AG10803 (cell line): Measurements from ENCODE around the gene ERVK3-1.

Source experiments
- DNase-seq: peaks from one replicate; pipeline ENCODE4 v3.0.0; 2010; ENCODE audit warnings: low read depth
- H3K4me3 ChIP-seq: 2 replicates; pipeline ENCODE4 v1.5.1; 2011; ENCODE audit warnings: mild to moderate bottlenecking, low read length, control low read depth
- CTCF ChIP-seq: conservative IDR thresholded peaks from 2 replicates; pipeline ENCODE4 v1.5.1; 2011; ENCODE audit warnings: mild to moderate bottlenecking, low read length, control low read depth, inconsistent platforms

Gene ERVK3-1

GRCh38 chr19:58318297-58318696 lies 13.1 kb downstream of the ERVK3-1 start:
- TF ChIP-seq CTCF, result no peak
- DNase-seq, result no peak
- no peak overlapping the region for H3K4me3 ChIP-seq

DNA sequence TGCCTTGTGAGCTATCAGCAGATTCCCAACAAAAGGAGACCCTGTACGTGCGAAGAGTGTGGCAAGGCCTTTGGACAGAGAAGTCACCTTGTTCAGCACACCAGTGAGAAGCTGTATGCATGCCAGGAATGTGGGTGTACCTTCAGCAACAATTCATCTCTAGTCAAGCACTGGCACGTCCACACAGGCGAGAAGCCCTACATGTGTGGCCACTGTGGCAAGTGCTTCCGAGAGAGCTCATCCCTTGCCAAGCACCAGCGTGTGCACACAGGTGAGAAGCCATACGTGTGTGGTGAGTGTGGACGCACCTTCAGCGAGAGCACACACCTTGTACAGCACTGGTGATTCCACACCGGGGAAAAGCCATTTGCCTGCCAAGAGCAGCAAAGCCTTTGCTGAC lies 14.1 kb downstream of the ERVK3-1 start:
- no peak for DNase-seq
- H3K4me3 ChIP-seq, result no peak overlapping the region
- TF ChIP-seq CTCF, result no peak

DNA sequence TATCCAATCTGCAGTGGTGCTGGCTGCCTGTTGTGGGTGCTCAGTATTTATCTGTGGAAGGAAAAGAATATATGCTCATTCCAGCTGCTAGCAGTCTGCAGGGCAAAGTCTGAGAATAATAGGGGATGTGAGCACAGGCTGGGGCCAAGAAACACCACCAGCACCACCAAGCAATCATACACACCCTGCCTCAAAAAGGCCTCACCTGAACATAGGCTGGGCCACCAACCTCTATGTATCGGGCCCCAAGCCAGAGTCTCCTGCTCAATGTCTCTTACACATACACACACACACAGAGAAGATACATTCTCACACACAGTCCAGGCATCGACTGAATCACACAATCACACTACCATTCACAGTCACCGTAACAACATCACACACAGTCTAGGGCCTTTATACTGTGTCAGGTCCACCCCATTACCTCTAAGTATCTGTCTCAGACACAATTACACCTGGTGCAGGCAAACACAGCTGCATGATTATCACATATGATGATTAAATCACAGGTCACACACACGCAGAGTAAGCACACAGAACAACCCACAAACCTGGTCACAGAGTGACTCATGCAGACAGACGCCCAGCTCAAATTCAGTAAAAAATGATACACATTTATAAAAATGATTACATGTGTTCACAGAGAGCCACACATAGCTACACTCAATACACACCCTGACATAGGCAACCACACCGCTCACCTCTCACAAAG lies 20.3 kb downstream of the ERVK3-1 start:
- peak overlapping the region; percentile 96 for H3K4me3 ChIP-seq
- no peak for TF ChIP-seq CTCF
- no peak for DNase-seq

DNA sequence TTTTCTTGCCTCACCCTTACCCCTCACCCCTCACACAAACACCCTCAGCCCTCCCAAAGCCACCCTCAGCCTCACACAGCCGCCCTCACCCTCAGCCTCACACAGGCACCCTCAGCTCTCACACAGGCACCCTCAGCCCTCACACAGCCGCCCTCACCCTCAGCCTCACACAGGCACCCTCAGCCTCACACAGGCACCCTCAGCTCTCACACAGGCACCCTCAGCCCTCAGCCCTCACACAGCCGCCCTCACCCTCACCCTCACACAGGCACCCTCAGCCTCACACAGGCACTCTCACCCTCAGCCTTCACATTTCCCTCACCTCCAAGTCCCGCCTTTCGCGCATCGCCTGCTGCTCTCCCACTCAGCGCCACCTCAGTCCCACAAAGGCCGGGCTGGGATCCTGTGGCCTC lies 21.3 kb downstream of the ERVK3-1 start:
- no peak for DNase-seq
- no peak for TF ChIP-seq CTCF
- H3K4me3 ChIP-seq, result peak overlapping the region; percentile 96

GRCh38 chr19:58326914-58327726 lies 21.9 kb downstream of the ERVK3-1 start, which contains the start of gene ZSCAN22:
Gene ZSCAN22, plus strand, starts transcription at chr19:58326994. Its CDS starts 7,809 bp downstream, at chr19:58334803.
- no peak for TF ChIP-seq CTCF
- peak within 1 kb of the TSS; percentile 96 for H3K4me3 ChIP-seq
- DNase-seq, result peak; percentile 93

DNA sequence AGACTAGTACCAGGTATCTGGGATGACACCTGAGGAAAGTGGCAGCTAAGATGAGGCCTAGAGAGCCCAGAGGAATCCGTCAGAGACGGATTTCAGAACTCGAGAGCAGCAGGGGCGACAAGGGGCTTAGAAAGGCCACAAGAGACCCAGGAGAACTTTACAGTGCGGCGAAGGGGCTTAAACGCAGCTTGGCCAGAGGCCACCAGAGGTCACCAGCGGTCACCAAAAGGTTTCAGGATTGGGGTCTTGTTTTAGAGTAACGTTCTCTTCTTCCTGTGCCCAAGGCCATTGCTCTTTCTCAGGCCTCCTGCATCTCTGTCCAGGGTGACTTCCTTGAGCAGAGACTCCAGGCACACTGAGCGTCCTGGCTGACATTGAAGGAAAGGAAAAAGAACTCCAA lies 23.8 kb downstream of the ERVK3-1 start:
- no peak for TF ChIP-seq CTCF
- H3K4me3 ChIP-seq, result no peak overlapping the region
- no peak for DNase-seq

- DNase-seq, result peak; percentile 59
These were observed 25.3 kb downstream of the ERVK3-1 start for GRCh38 chr19:58330458-58330857.

More at GRCh38 chr19:58330458-58330857, 25.3 kb downstream of the ERVK3-1 start:
- H3K4me3 ChIP-seq, result no peak overlapping the region
- TF ChIP-seq CTCF, result no peak
